H1 (cell line): Measurements from ENCODE around the gene SPR. TPM values are rescaled to one million over a fixed set of nuclear protein-coding genes. Genes with fewer than 3 reads are reported as not detected.

Source experiments
- CTCF ChIA-PET: fragments of 300-600 bp; sonication (Branson Sonifier 250); formaldehyde crosslinking; loops from one replicate; lab custom pipeline; 2021; ENCODE audit not compliant: partially characterized antibody; lab: Charles Lee
- POLR2A ChIA-PET: fragments of 300-600 bp; sonication (Branson Sonifier 250); formaldehyde crosslinking; loops from one replicate; lab custom pipeline; 2021; ENCODE audit warnings: inconsistent platforms; ENCODE audit not compliant: partially characterized antibody; lab: Charles Lee
- DNase-seq, 2 experiments: peaks; one replicate each; pipeline versions ENCODE4 v3.0.0 to v3.0.0-alpha.2; 2010 to 2022; ENCODE audit warnings: low spot score in 2 of 2, low read depth in 1 of 2, mixed read lengths in 1 of 2
- FAIRE-seq: peaks from 2 replicates; lab custom pipeline; 2011; peaks lifted over from hg19 to GRCh38; lab: Jason Lieb, UNC
- H2AFZ ChIP-seq: 2 replicates; pipeline ENCODE4 v1.8.1; 2012; ENCODE audit warnings: low read length, inconsistent platforms
- H2AK5ac ChIP-seq: 2 replicates; pipeline ENCODE4 v1.6.1; 2013; ENCODE audit warnings: low read depth, low read length
- H2BK120ac ChIP-seq: replicated peaks from 2 replicates; pipeline ENCODE3; 2013; ENCODE audit warnings: low read depth, low read length, inconsistent platforms
- H2BK12ac ChIP-seq: 2 replicates; pipeline ENCODE4 v1.6.1; 2013; ENCODE audit warnings: low read depth, low read length
- H2BK15ac ChIP-seq: 2 replicates; pipeline ENCODE4 v1.6.1; 2013; ENCODE audit warnings: low read length
- H2BK20ac ChIP-seq: 2 replicates; pipeline ENCODE4 v1.6.1; 2013; ENCODE audit warnings: low read length
- H2BK5ac ChIP-seq: 2 replicates; pipeline ENCODE4 v1.6.1; 2013; ENCODE audit warnings: low read depth, low read length
- H3K14ac ChIP-seq: 2 replicates; pipeline ENCODE4 v1.6.1; 2013; ENCODE audit warnings: inconsistent platforms; ENCODE audit not compliant: insufficient read length
- H3K18ac ChIP-seq: 2 replicates; pipeline ENCODE4 v1.6.1; 2013; ENCODE audit warnings: low read length; ENCODE audit errors: extremely low read depth
- H3K23ac ChIP-seq: 2 replicates; pipeline ENCODE4 v1.6.1; 2013; ENCODE audit warnings: inconsistent platforms; ENCODE audit not compliant: insufficient read length
- H3K23me2 ChIP-seq: 2 replicates; pipeline ENCODE4 v1.6.1; 2013; ENCODE audit warnings: low read depth, low read length
- H3K27ac ChIP-seq: 2 replicates; pipeline ENCODE4 v1.6.1; 2011; ENCODE audit warnings: low read depth, low read length, inconsistent platforms
- H3K27me3 ChIP-seq, 4 experiments: replicated peaks in 1 of 4; 1 replicate in 1 of 4; 2 replicates in 3 of 4; pipeline versions ENCODE4 v1.6.1 to v1.8.1; 2011 to 2013; ENCODE audit warnings: low read length in 3 of 4, mild to moderate bottlenecking in 3 of 4, inconsistent platforms in 2 of 4, mixed read lengths in 2 of 4, moderate library complexity in 1 of 4; ENCODE audit not compliant: control insufficient read depth in 3 of 4, insufficient read depth in 3 of 4; ENCODE audit errors: extremely low read depth in 1 of 4
- H3K36me3 ChIP-seq, 4 experiments: 2 replicates each; pipeline versions ENCODE4 v1.6.1 to v1.8.1; 2011 to 2013; ENCODE audit warnings: mild to moderate bottlenecking in 4 of 4, low read length in 3 of 4, moderate library complexity in 2 of 4, control low read depth in 1 of 4, inconsistent platforms in 1 of 4; ENCODE audit not compliant: insufficient read depth in 4 of 4, control insufficient read depth in 2 of 4
- H3K4ac ChIP-seq: replicated peaks from 2 replicates; pipeline ENCODE3; 2013; ENCODE audit warnings: low read length, low read depth, mixed read lengths, inconsistent platforms; ENCODE audit not compliant: insufficient read length
- H3K4me1 ChIP-seq, 4 experiments: replicated peaks in 1 of 4; 1 replicate in 1 of 4; 2 replicates in 3 of 4; pipeline versions ENCODE4 v1.6.1 to v1.8.1; 2011 to 2013; ENCODE audit warnings: low read length in 3 of 4, inconsistent platforms in 2 of 4, mixed read lengths in 1 of 4; ENCODE audit not compliant: insufficient read depth in 4 of 4, control insufficient read depth in 3 of 4
- H3K4me2 ChIP-seq, 2 experiments: 2 replicates each; pipeline versions ENCODE4 v1.6.1 to v1.8.1; 2011 to 2013; ENCODE audit warnings: low read depth in 2 of 2, low read length in 2 of 2, control low read depth in 1 of 2, inconsistent platforms in 1 of 2, mild to moderate bottlenecking in 1 of 2; ENCODE audit not compliant: insufficient read depth in 1 of 2
- H3K4me3 ChIP-seq, 4 experiments: fragments of 200-600, 300-600 bp in 1 of 4; sonication (generic), shearing (Covaris generic), sonication (Bioruptor Twin) in 1 of 4; 2 replicates each; pipeline versions ENCODE4 v1.5.1 to v1.8.1; 2011 to 2016; ENCODE audit warnings: low read length in 4 of 4, low read depth in 3 of 4, control low read depth in 2 of 4, inconsistent platforms in 2 of 4, mild to moderate bottlenecking in 2 of 4, mixed read lengths in 1 of 4, moderate library complexity in 1 of 4; ENCODE audit not compliant: insufficient read depth in 2 of 4; ENCODE audit errors: extremely low read depth in 1 of 4
- H3K56ac ChIP-seq: replicated peaks from 2 replicates; pipeline ENCODE3; 2013; ENCODE audit warnings: low read depth, mild to moderate bottlenecking, mixed read lengths, low read length, inconsistent platforms; ENCODE audit not compliant: insufficient read length
- H3K79me1 ChIP-seq: 2 replicates; pipeline ENCODE4 v1.6.1; 2013; ENCODE audit warnings: low read depth, low read length, control low read depth
- H3K79me2 ChIP-seq, 2 experiments: 2 replicates each; pipeline versions ENCODE4 v1.6.1 to v1.8.1; 2012 to 2013; ENCODE audit warnings: low read length in 2 of 2, mild to moderate bottlenecking in 2 of 2, inconsistent platforms in 1 of 2; ENCODE audit not compliant: insufficient read depth in 2 of 2, control insufficient read depth in 1 of 2
- H3K9ac ChIP-seq, 4 experiments: replicated peaks in 1 of 4; 1 replicate in 1 of 4; 2 replicates in 3 of 4; pipeline versions ENCODE4 v1.6.1 to v1.8.1; 2011 to 2013; ENCODE audit warnings: low read depth in 3 of 4, low read length in 3 of 4, control low read depth in 2 of 4, mild to moderate bottlenecking in 2 of 4, moderate library complexity in 2 of 4, inconsistent platforms in 1 of 4; ENCODE audit errors: extremely low read depth in 1 of 4
- H3K9me3 ChIP-seq, 2 experiments: 2 replicates each; pipeline versions ENCODE4 v1.6.1 to v1.8.1; 2012 to 2013; ENCODE audit warnings: mild to moderate bottlenecking in 2 of 2, moderate library complexity in 2 of 2, control low read depth in 1 of 2, inconsistent platforms in 1 of 2, low read depth in 1 of 2, low read length in 1 of 2, mixed read lengths in 1 of 2; ENCODE audit not compliant: insufficient read depth in 2 of 2
- H4K20me1 ChIP-seq, 2 experiments: replicated peaks in 1 of 2; 2 replicates each; pipeline versions ENCODE3 to v1.8.1; 2011 to 2013; ENCODE audit warnings: inconsistent platforms in 2 of 2, low read length in 2 of 2, mild to moderate bottlenecking in 1 of 2; ENCODE audit not compliant: insufficient read depth in 2 of 2, control insufficient read depth in 1 of 2
- H4K5ac ChIP-seq: 2 replicates; pipeline ENCODE4 v1.6.1; 2013; ENCODE audit warnings: low read length, low read depth, mixed read lengths, inconsistent platforms; ENCODE audit not compliant: insufficient read length
- H4K8ac ChIP-seq: 2 replicates; pipeline ENCODE4 v1.8.0; 2013; ENCODE audit warnings: mild to moderate bottlenecking, moderate library complexity, low read length, inconsistent platforms; ENCODE audit not compliant: insufficient read depth; ENCODE audit errors: extremely low read depth
- H4K91ac ChIP-seq: replicated peaks from 2 replicates; pipeline ENCODE3; 2013; ENCODE audit warnings: low read length, mixed read lengths, inconsistent platforms; ENCODE audit not compliant: insufficient read length
- WGBS, 2 experiments: shearing (Covaris generic) in 1 of 2; methylation state at CpG; one replicate each; pipeline versions ENCODE4 v1.1.6 to v1.1.7; 2013 to 2015; ENCODE audit warnings: low lambda C conversion rate in 2 of 2, mixed read lengths in 2 of 2, inconsistent platforms in 1 of 2, low coverage in 1 of 2, missing lambda C conversion rate in 1 of 2; ENCODE audit not compliant: insufficient replicate concordance in 2 of 2, insufficient coverage in 1 of 2, insufficient read length in 1 of 2; ENCODE audit errors: extremely low coverage in 1 of 2, missing lambda C conversion rate in 1 of 2; 5-methylcytosine and 5-hydroxymethylcytosine counted together
- polyA plus RNA-seq, 7 experiments: library from polyadenylated mRNA; depleted of rRNA in 3 of 7; stranded (reverse) in 5 of 7; unstranded in 2 of 7; fragments of >200 nt in 5 of 7; fragments of 200-250 nt in 2 of 7; gene quantifications; 1 replicate in 5 of 7; 2 replicates in 1 of 7; 4 replicates in 1 of 7; pipeline versions ENCODE4 v1.2.1 to v1.2.3, GENCODE V29; 2011 to 2013; ENCODE audit warnings: missing spikeins in 2 of 7, mixed read lengths in 2 of 7
- total RNA-seq: library from RNA; stranded (reverse); fragmentation: NEBNext Ultra II Directional; extraction: Animal tissue kit (Norgen Biotek cat#: 25700); gene quantifications from 2 replicates; pipeline ENCODE4 v1.2.1, GENCODE V29; 2021

Gene SPR
- total and polyA plus RNA-seq, 2 of the 8 experiments (the other 6 are each of a cell fraction or from before 2014, with no cell fraction given) = 4.5 to 11.5 TPM

DNA sequence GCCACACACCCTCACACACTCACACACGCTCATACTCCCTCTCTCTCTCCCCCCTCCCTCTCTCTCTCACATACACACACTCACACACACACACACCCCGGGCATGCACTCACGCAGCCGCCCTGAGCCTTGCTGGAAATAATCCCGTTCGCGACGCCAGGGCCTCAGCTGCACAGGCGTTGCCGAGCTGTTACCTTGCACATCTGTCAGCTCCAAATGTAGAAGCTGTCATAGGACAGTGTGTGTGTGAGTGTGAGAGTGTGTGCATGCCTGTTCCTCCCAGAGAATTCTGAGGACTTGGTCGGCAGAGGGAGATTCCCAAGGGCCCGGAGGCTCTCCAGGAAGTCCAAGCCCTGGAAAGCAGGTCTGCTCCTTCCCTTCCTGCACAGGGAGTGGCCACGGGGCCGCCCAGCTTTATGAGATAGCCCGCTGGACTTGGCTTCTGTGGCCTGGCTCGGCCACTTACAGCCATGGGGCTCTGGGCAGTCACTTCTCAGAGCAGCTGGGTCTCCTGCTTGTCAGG, 8.6 kb downstream of the SPR start:
- Histone ChIP-seq H3K4ac (no peak overlapping the region), H3K9me3 (no peaks in the 10 kb centered on the region), H3K14ac (no peak overlapping the region), H2BK15ac (peak overlapping the region; percentile 78; the same call in 1 of the 2 replicates), H3K4me1 (peaks cover 5 to 9% (median 7%) of the 10 kb centered on the region in 4 experiments), H2AK5ac (no peak overlapping the region), H4K91ac (peak overlapping the region; percentile 80), H2BK120ac (peak overlapping the region; percentile 11), H3K4me2 (peak overlapping the region in 1 of 2 experiments; percentile 11; a peak in 1 of 4 replicates), H3K18ac (no peak overlapping the region), H3K36me3 (no peaks in the 10 kb centered on the region), H4K8ac (no peak overlapping the region), H3K27me3 (peaks cover 0 to 38% (median 32%) of the 10 kb centered on the region in 4 experiments; a peak in 6 of 7 replicates), H3K27ac (no peak overlapping the region), H3K9ac (no peak overlapping the region), H4K5ac (no peak overlapping the region), H2AFZ (no peak overlapping the region), H3K56ac (no peak overlapping the region), H3K4me3 (no peak overlapping the region), H3K23me2 (no peaks in the 10 kb centered on the region; the same call in 1 of the 2 replicates), H3K79me2 (no peaks in the 10 kb centered on the region), H2BK5ac (peak overlapping the region; percentile 0; the same call in 1 of the 2 replicates), H3K79me1 (no peaks in the 10 kb centered on the region), H2BK12ac (peak overlapping the region; percentile 96; the same call in 1 of the 2 replicates), H4K20me1 (no peaks in the 10 kb centered on the region), H3K23ac (no peak overlapping the region), H2BK20ac (peak overlapping the region; percentile 95)
- 79% methylated on average over 16 of the region's 16 CpGs; no CpG with 5 or more reads in 1 of the 2 experiments for WGBS, 2 experiments
- ChIA-PET CTCF (interaction anchor here (0.7 to 19.1 kb wide), 19 partner anchors 8 to 744 kb away, joined by 3 to 497 read pairs (median 6); partner anchors contain the start of genes EMX1 and SPR), POLR2A (interaction anchor here (1.0 to 1.5 kb wide), 4 partner anchors 11 to 56 kb away, joined by 3 to 4 read pairs (median 3); no protein-coding TSS in a partner anchor)
- DNase-seq (no peak), FAIRE-seq (no peak)
